K562 (cell line): Measurements from ENCODE around the gene PFN3. TPM values are rescaled to one million over a fixed set of nuclear protein-coding genes. Genes with fewer than 3 reads are reported as not detected.
A peak's percentile ranks its signal among the peaks of the same experiment; 100 is the strongest.

Experiments
- ATAC-seq: fragments of 200-7000 bp; cut with Tn5 transposase; 3 replicates; pipeline ENCODE4 v1.9.1; 2020; ENCODE audit warnings: moderate library complexity
- BruUV-seq: library from RNA; stranded (reverse); fragments of 400-500 nt; replicated peaks from 2 replicates; lab custom pipeline; 2021; lab: Mats Ljungman, UMichigan
- CTCF ChIA-PET: fragments of 300-600 bp; formaldehyde crosslinking; extraction: SDS; loops from one replicate; lab custom pipeline; 2021; ENCODE audit warnings: low intra/inter-chr PET ratio; lab: Yijun Ruan, JAX
- POLR2A ChIA-PET: fragments of 300-600, 350-650 bp; sonication (Branson Sonifier 250); formaldehyde crosslinking; extraction: SDS; loops from one replicate; lab custom pipeline; 2021; ENCODE audit warnings: antibody characterized with exemption, inconsistent platforms; lab: Yijun Ruan, JAX
- DNase-seq, 4 experiments: peaks; one replicate each; pipeline versions ENCODE4 v3.0.0 to v3.0.0-alpha.2; 2011 to 2018; ENCODE audit warnings: low spot score in 3 of 4, mixed read lengths in 3 of 4; ENCODE audit errors: extremely low read depth in 1 of 4
- FAIRE-seq: peaks from 2 replicates; lab custom pipeline; 2011; peaks lifted over from hg19 to GRCh38; lab: Jason Lieb, UNC
- H2AFZ ChIP-seq: 2 replicates; pipeline ENCODE4 v1.6.0; 2011; ENCODE audit warnings: low read depth, low read length, control low read depth, inconsistent platforms
- H3K27ac ChIP-seq: fragments of 200-600 bp; 3 replicates; pipeline ENCODE4 v1.8.0; 2011; ENCODE audit warnings: low read depth, mild to moderate bottlenecking, control low read depth, inconsistent platforms, low read length, moderate library complexity, mixed read lengths; ENCODE audit errors: extremely low read depth
- H3K27me3 ChIP-seq, 2 experiments: fragments of 300-600 bp in 1 of 2; 2 replicates in 1 of 2; 3 replicates in 1 of 2; pipeline versions ENCODE4 v1.6.0 to v1.8.0; 2011; ENCODE audit warnings: inconsistent platforms in 2 of 2, low read length in 2 of 2, mild to moderate bottlenecking in 1 of 2, mixed read lengths in 1 of 2, moderate library complexity in 1 of 2; ENCODE audit not compliant: control insufficient read depth in 2 of 2, insufficient read depth in 2 of 2
- H3K36me3 ChIP-seq: fragments of 300-600 bp; 3 replicates; pipeline ENCODE4 v1.8.0; 2011; ENCODE audit warnings: mild to moderate bottlenecking, low read length, inconsistent platforms; ENCODE audit not compliant: control insufficient read depth, insufficient read depth
- H3K4me1 ChIP-seq, 2 experiments: fragments of 200-600 bp in 1 of 2; replicated peaks in 1 of 2; 2 replicates in 1 of 2; 3 replicates in 1 of 2; pipeline versions ENCODE4 v1.5.1 to v1.8.0; 2011; ENCODE audit warnings: inconsistent platforms in 2 of 2, low read length in 2 of 2, mild to moderate bottlenecking in 1 of 2, mixed read lengths in 1 of 2, moderate library complexity in 1 of 2; ENCODE audit not compliant: control insufficient read depth in 2 of 2, insufficient read depth in 2 of 2
- H3K4me2 ChIP-seq: 2 replicates; pipeline ENCODE4 v1.6.1; 2011; ENCODE audit warnings: low read length, control low read depth, inconsistent platforms, mixed read lengths; ENCODE audit not compliant: insufficient read depth
- H3K4me3 ChIP-seq: fragments of 200-600 bp; sonication (generic), shearing (Covaris generic); 2 replicates; pipeline ENCODE4 v1.5.1; 2016; ENCODE audit warnings: control low read depth, inconsistent platforms
- H3K79me2 ChIP-seq: fragments of 200-600 bp; 3 replicates; pipeline ENCODE4 v1.8.0; 2011; ENCODE audit warnings: low read length, inconsistent platforms; ENCODE audit not compliant: control insufficient read depth, insufficient read depth
- H3K9ac ChIP-seq, 2 experiments: 2 replicates each; pipeline versions ENCODE4 v1.6.0 to v1.6.1; 2011; ENCODE audit warnings: low read depth in 2 of 2, low read length in 2 of 2, control low read depth in 1 of 2, inconsistent platforms in 1 of 2, mild to moderate bottlenecking in 1 of 2, mixed read lengths in 1 of 2; ENCODE audit not compliant: insufficient read depth in 1 of 2
- H3K9me1 ChIP-seq: one replicate; pipeline ENCODE4 v1.6.0; 2011; ENCODE audit warnings: inconsistent platforms, mild to moderate bottlenecking, low read length, moderate library complexity; ENCODE audit not compliant: control insufficient read depth, insufficient read depth
- H3K9me3 ChIP-seq: replicated peaks from 2 replicates; pipeline ENCODE4 v1.5.1; 2011; ENCODE audit warnings: low read depth, low read length, inconsistent platforms; ENCODE audit not compliant: control insufficient read depth, insufficient read depth
- H4K20me1 ChIP-seq: replicated peaks from 2 replicates; pipeline ENCODE4 v1.6.1; 2011; ENCODE audit warnings: low read length, inconsistent platforms, mixed read lengths; ENCODE audit not compliant: control insufficient read depth, insufficient read depth
- HMGN3 ChIP-seq: IDR thresholded peaks from 2 replicates; pipeline ENCODE4 v1.6.1; 2011; ENCODE audit warnings: borderline replicate concordance, low read depth, mild to moderate bottlenecking, mixed read lengths, low read length; ENCODE audit not compliant: insufficient read length; ENCODE audit errors: extremely low read depth
- POU5F1 ChIP-seq: fragments of 150-350 bp; IDR thresholded peaks from 2 replicates; pipeline ENCODE4 v1.6.1; 2014; ENCODE audit warnings: borderline replicate concordance, low read length, low read depth, mild to moderate bottlenecking; ENCODE audit not compliant: partially characterized antibody
- SP1 ChIP-seq: sonication (generic); formaldehyde crosslinking; IDR thresholded peaks from 2 replicates; pipeline ENCODE4 v1.8.1; 2022; ENCODE audit warnings: mild to moderate bottlenecking, missing genetic modification reagents
- ZBTB7A ChIP-seq: IDR thresholded peaks from 2 replicates; pipeline ENCODE4 v1.6.1; 2011; ENCODE audit warnings: low read depth, mild to moderate bottlenecking, low read length, moderate library complexity, borderline replicate concordance; ENCODE audit not compliant: control insufficient read depth
- ZNF57 ChIP-seq: fragments of 450-650 bp; formaldehyde crosslinking; IDR thresholded peaks from 2 replicates; pipeline ENCODE4 v1.4.0; 2020; ENCODE audit warnings: mild to moderate bottlenecking, moderate library complexity
- ZNF589 ChIP-seq: fragments of 200-800 bp; sonication (Bioruptor generic); IDR thresholded peaks from 2 replicates; pipeline ENCODE4 v1.6.1; 2016; ENCODE audit warnings: low read depth, missing genetic modification characterization, missing compliant biosample characterization
- WGBS: fragments of 100-300 bp; shearing (Covaris generic); methylation state at CpG from one replicate; pipeline ENCODE4 v1.1.6; 2016; ENCODE audit warnings: low coverage, mixed read lengths; ENCODE audit not compliant: insufficient coverage; ENCODE audit errors: missing lambda C conversion rate; 5-methylcytosine and 5-hydroxymethylcytosine counted together
- in situ Hi-C: fragments of 300-500 bp; cut with MboI; formaldehyde crosslinking; loops from 4 replicates; pipeline ENCODE4 v1.15.0; 2018; ENCODE audit warnings: inconsistent platforms, mixed read lengths
- intact Hi-C: fragments of 100-400 bp; cut with micrococcal nuclease; formaldehyde crosslinking; loops from 2 replicates; pipeline ENCODE4 v1.14.2; 2022
- polyA plus RNA-seq, 8 experiments: library from polyadenylated mRNA; depleted of rRNA in 4 of 8; stranded (reverse) in 5 of 8; unstranded in 3 of 8; fragments of >200 nt; fragmentation: Nextera tagmentation in 2 of 8; fragmentation: Illumina TruSeq in 1 of 8; extraction: Ambion mirVana in 2 of 8; extraction: Trizol in 1 of 8; gene quantifications; 2 replicates each; pipeline versions ENCODE4 v1.2.1 to v1.2.3, GENCODE V29; 2011 to 2014; ENCODE audit warnings: inconsistent platforms in 1 of 8, missing spikeins in 1 of 8
- total RNA-seq, 7 experiments: library from RNA; depleted of rRNA in 6 of 7; stranded (reverse); fragments of >200 nt in 6 of 7; fragmentation: Illumina TruSeq in 2 of 7; extraction: Trizol in 2 of 7; gene quantifications; 2 replicates each; pipeline versions ENCODE4 v1.2.1 to v1.2.3, GENCODE V29; 2011 to 2021; ENCODE audit warnings: low replicate concordance in 1 of 7
- TF ChIP-seq, protein P1 (sequence below), 2 experiments: fragments of 450-650 bp in 1 of 2; IDR thresholded peaks; 2 replicates each; pipeline ENCODE4 v1.6.1; 2011 to 2017; ENCODE audit warnings: low read depth in 2 of 2, antibody characterized with exemption in 1 of 2, borderline replicate concordance in 1 of 2, low read length in 1 of 2, mild to moderate bottlenecking in 1 of 2, mixed read lengths in 1 of 2; ENCODE audit not compliant: control insufficient read depth in 1 of 2
- TF ChIP-seq, protein P2 (sequence below): fragments of 450-650 bp; IDR thresholded peaks from one replicate; pipeline ENCODE4 v1.6.1; 2018; ENCODE audit warnings: mild to moderate bottlenecking, moderate library complexity; ENCODE audit not compliant: partially characterized antibody
- TF ChIP-seq, protein P3 (sequence below): fragments of 250-450 bp; sonication (Bioruptor Pico); IDR thresholded peaks from 2 replicates; pipeline ENCODE4 v1.4.0; 2020
- TF ChIP-seq, protein P4 (sequence below), 2 experiments: fragments of 450-650 bp in 1 of 2; sonication (generic) in 1 of 2; formaldehyde crosslinking; conservative IDR thresholded peaks; 2 replicates each; pipeline versions ENCODE4 v1.4.0 to v1.8.1; 2020 to 2022; ENCODE audit warnings: mild to moderate bottlenecking in 1 of 2, missing genetic modification reagents in 1 of 2

PFN3 gene
- total and polyA plus RNA-seq, 9 of the 15 experiments (the other 6 are each of a cell fraction or from before 2014, with no cell fraction given), result not detected

DNA sequence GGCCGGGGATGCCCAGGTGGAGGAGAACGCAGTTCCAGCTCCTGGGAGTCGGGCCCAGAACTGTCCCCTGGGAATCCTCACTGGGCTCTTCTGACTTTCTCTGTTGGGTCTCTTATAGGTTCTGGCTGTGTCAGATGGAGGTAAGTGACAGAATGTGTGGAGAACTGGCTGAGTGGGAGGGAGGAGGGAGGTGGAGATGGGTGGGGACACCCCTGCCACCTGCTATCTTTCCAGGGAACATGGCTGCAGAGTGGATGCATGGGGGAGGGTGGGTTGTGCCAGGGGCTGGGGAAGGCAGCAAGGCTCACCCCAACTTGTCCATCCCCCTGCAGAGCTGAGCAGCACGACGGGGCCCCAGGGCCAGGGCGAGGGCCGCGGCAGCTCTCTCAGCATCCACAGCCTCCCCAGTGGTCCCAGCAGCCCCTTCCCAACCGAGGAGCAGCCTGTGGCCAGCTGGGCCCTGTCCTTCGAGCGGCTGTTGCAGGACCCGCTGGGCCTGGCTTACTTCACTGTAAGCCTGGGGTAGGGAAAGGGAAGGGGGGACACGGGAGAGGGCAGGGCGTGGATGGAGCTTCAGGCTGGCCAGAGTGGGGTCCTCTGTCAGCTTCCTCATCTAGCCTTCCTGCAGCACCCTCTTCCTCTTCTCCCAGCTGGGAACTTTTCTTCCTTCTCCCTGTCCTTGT, 34.5 kb downstream of the PFN3 start:
- peak overlapping the region; percentile 57 for H3K4me3 ChIP-seq
- peak overlapping the region; percentile 94 for H3K27ac ChIP-seq
- no peak for ATAC-seq
- TF ChIP-seq POU5F1, result no peak
- peak; percentile 37; the same call in 1 of the 2 replicates for TF ChIP-seq ZBTB7A
- TF ChIP-seq, protein P1, sequence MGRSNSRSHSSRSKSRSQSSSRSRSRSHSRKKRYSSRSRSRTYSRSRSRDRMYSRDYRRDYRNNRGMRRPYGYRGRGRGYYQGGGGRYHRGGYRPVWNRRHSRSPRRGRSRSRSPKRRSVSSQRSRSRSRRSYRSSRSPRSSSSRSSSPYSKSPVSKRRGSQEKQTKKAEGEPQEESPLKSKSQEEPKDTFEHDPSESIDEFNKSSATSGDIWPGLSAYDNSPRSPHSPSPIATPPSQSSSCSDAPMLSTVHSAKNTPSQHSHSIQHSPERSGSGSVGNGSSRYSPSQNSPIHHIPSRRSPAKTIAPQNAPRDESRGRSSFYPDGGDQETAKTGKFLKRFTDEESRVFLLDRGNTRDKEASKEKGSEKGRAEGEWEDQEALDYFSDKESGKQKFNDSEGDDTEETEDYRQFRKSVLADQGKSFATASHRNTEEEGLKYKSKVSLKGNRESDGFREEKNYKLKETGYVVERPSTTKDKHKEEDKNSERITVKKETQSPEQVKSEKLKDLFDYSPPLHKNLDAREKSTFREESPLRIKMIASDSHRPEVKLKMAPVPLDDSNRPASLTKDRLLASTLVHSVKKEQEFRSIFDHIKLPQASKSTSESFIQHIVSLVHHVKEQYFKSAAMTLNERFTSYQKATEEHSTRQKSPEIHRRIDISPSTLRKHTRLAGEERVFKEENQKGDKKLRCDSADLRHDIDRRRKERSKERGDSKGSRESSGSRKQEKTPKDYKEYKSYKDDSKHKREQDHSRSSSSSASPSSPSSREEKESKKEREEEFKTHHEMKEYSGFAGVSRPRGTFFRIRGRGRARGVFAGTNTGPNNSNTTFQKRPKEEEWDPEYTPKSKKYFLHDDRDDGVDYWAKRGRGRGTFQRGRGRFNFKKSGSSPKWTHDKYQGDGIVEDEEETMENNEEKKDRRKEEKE (IDR thresholded peaks at IDR 0.05; ENCODE audit: borderline replicate concordance in 1 of 2, control insufficient read depth in 1 of 2, low read depth in 2 of 2, low read length in 1 of 2), result no peak
- TF ChIP-seq, protein P2, sequence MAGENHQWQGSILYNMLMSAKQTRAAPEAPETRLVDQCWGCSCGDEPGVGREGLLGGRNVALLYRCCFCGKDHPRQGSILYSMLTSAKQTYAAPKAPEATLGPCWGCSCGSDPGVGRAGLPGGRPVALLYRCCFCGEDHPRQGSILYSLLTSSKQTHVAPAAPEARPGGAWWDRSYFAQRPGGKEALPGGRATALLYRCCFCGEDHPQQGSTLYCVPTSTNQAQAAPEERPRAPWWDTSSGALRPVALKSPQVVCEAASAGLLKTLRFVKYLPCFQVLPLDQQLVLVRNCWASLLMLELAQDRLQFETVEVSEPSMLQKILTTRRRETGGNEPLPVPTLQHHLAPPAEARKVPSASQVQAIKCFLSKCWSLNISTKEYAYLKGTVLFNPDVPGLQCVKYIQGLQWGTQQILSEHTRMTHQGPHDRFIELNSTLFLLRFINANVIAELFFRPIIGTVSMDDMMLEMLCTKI, result no peak
- 0 out of 2 replicates have a peak, but pooled peaks have one; percentile 6 for TF ChIP-seq SP1 (CRISPR knock-in tag)
- TF ChIP-seq ZNF589 (CRISPR knock-in tag), result 0 out of 2 replicates have a peak, but pooled peaks have one; percentile 5
- TF ChIP-seq ZNF57 (CRISPR knock-in tag), result 0 out of 2 replicates have a peak, but pooled peaks have one; percentile 12
- TF ChIP-seq, protein P3, sequence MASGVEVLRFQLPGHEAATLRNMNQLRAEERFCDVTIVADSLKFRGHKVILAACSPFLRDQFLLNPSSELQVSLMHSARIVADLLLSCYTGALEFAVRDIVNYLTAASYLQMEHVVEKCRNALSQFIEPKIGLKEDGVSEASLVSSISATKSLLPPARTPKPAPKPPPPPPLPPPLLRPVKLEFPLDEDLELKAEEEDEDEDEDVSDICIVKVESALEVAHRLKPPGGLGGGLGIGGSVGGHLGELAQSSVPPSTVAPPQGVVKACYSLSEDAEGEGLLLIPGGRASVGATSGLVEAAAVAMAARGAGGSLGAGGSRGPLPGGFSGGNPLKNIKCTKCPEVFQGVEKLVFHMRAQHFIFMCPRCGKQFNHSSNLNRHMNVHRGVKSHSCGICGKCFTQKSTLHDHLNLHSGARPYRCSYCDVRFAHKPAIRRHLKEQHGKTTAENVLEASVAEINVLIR (CRISPR knock-in tag), result no peak
- TF ChIP-seq HMGN3, result peak; percentile 19
- TF ChIP-seq, protein P4, sequence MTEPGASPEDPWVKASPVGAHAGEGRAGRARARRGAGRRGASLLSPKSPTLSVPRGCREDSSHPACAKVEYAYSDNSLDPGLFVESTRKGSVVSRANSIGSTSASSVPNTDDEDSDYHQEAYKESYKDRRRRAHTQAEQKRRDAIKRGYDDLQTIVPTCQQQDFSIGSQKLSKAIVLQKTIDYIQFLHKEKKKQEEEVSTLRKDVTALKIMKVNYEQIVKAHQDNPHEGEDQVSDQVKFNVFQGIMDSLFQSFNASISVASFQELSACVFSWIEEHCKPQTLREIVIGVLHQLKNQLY (CRISPR knock-in tag; conservative IDR thresholded peaks at IDR 0.05), result 0 out of 4 replicates have a peak, but pooled peaks of 1 of the 2 experiments have one; percentile 13

More for the DNA sequence above, 34.5 kb downstream of the PFN3 start:
- BruUV-seq, result no TSS peak
- H4K20me1 ChIP-seq, result no peaks in the 10 kb centered on the region
- ChIA-PET POLR2A (interaction anchor here (0.6 to 3.0 kb wide), 7 partner anchors 13 to 232 kb away, joined by 3 to 18 read pairs (median 4); partner anchors contain the start of gene LMAN2), CTCF (no interaction called here)
- H3K4me1 ChIP-seq, result peaks cover 69 to 87% of the 10 kb centered on the region in 2 experiments
- FAIRE-seq (no peak), DNase-seq (peak in 2 of 4 experiments; percentile 47 to 52)
- peak overlapping the region; percentile 89 for H3K4me2 ChIP-seq
- H3K79me2 ChIP-seq, result peaks cover 24% of the 10 kb centered on the region
- intact Hi-C loops (loop anchor here (10.0 kb wide), 1 partner anchor 251 kb away; no protein-coding TSS in a partner anchor), in situ Hi-C loops (no loop called here)
- peaks cover 24% of the 10 kb centered on the region; the same call in 2 of the 3 replicates for H3K36me3 ChIP-seq
- H3K9ac ChIP-seq, result peak overlapping the region; percentile 79 to 95
- peak overlapping the region; percentile 93 for H2AFZ ChIP-seq
- H3K9me3 ChIP-seq, result no peaks in the 10 kb centered on the region
- H3K9me1 ChIP-seq, result peaks cover 4% of the 10 kb centered on the region
- H3K27me3 ChIP-seq, result no peaks in the 10 kb centered on the region
- WGBS, result 58% methylated on average over 9 of the region's 14 CpGs
